ENCODE results near the gene CROCC2.

- TF ChIP-seq CTCF (IDR thresholded peaks at IDR 0.05), result no peak
- TF ChIP-seq POLR2A (IDR thresholded peaks at IDR 0.05), result no peak
Observed at GRCh38 chr2:240922245-240922981, 16.3 kb downstream of the CROCC2 start.

Data from heart left ventricle (tissue), 13 donors.